IMR-90 (cell line): Measurements from ENCODE around the gene TCERG1L.

ENCODE experiments used
- CEBPB ChIP-seq: IDR thresholded peaks from 2 replicates; pipeline ENCODE4 v1.6.1; 2012; ENCODE audit warnings: low read depth, low read length, improper control_type of control experiment
- CHD1 ChIP-seq: IDR thresholded peaks from 2 replicates; pipeline ENCODE4 v1.6.1; 2012; ENCODE audit warnings: low read depth, low read length, improper control_type of control experiment
- MAFK ChIP-seq: IDR thresholded peaks from 2 replicates; pipeline ENCODE4 v1.6.1; 2012; ENCODE audit warnings: low read depth, low read length, improper control_type of control experiment
- MXI1 ChIP-seq: IDR thresholded peaks from 2 replicates; pipeline ENCODE4 v1.6.1; 2012; ENCODE audit warnings: low read depth, mild to moderate bottlenecking, low read length, moderate library complexity, borderline replicate concordance
- NFE2L2 ChIP-seq: fragments of 150-350 bp; IDR thresholded peaks from 2 replicates; pipeline ENCODE4 v1.6.1; 2016; ENCODE audit warnings: low read depth, mild to moderate bottlenecking, low read length
- POLR2A ChIP-seq: IDR thresholded peaks from 2 replicates; pipeline ENCODE4 v1.6.1; 2012; ENCODE audit warnings: mild to moderate bottlenecking, low read depth, low read length
- RAD21 ChIP-seq: IDR thresholded peaks from 2 replicates; pipeline ENCODE4 v1.6.1; 2012; ENCODE audit warnings: low read length, improper control_type of control experiment
- RCOR1 ChIP-seq: IDR thresholded peaks from 2 replicates; pipeline ENCODE4 v1.6.1; 2012; ENCODE audit warnings: mild to moderate bottlenecking, low read length, improper control_type of control experiment; ENCODE audit not compliant: insufficient replicate concordance
- RFX5 ChIP-seq: IDR thresholded peaks from 2 replicates; pipeline ENCODE4 v1.8.0; 2012; ENCODE audit warnings: low read depth, mild to moderate bottlenecking, low read length, moderate library complexity
- SMC3 ChIP-seq: fragments of 150-350 bp; IDR thresholded peaks from 2 replicates; pipeline ENCODE4 v1.6.1; 2016; ENCODE audit warnings: low read depth, mild to moderate bottlenecking, antibody characterized with exemption, low read length, moderate library complexity
- TF ChIP-seq, protein P1 (sequence below): conservative IDR thresholded peaks from 2 replicates; pipeline ENCODE4 v1.5.1; 2012; ENCODE audit warnings: mild to moderate bottlenecking, low read depth, low read length, improper control_type of control experiment

DNA sequence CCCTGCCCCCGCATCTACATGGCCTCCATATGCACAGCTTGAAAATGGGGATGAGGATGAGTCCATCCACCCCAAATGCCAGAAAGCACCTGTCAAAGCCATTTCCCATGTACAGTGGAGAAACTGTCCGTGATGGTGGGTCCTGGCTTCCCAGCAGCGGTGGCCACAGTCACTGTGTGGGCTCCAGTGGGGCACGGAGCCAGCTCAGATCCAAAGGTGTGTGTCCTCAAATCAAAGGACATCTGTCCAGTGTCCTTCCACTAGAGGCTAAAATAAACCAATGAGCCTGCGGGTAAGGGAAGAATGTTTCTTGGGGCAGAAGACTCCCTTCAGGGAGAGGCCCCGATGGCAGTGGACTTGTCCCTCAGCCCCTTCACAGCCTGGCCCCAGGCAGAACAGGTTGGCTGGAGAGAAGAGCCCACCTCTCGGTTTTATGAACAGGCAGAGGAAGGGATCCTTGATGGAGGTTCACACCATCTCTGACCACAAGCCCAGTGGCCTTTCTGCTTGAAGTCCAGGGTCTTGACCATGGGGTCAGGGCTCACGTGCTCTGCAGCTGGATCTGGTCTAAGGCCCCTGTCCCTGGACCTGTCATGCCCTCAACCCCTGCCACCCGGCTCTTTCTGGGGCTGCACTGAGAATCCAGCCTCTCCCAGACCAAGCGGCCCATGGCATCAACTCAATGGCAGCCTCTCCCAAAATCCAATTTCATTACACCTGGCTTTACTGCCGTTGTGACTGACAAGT, 106.9 kb downstream of the TCERG1L start:
- TF ChIP-seq RCOR1 (no peak), POLR2A (no peak), RAD21 (no peak), RFX5 (no peak), SMC3 (no peak), NFE2L2 (no peak), CEBPB (no peak), MAFK (no peak), MXI1 (no peak), CHD1 (no peak)
- TF ChIP-seq, protein P1, sequence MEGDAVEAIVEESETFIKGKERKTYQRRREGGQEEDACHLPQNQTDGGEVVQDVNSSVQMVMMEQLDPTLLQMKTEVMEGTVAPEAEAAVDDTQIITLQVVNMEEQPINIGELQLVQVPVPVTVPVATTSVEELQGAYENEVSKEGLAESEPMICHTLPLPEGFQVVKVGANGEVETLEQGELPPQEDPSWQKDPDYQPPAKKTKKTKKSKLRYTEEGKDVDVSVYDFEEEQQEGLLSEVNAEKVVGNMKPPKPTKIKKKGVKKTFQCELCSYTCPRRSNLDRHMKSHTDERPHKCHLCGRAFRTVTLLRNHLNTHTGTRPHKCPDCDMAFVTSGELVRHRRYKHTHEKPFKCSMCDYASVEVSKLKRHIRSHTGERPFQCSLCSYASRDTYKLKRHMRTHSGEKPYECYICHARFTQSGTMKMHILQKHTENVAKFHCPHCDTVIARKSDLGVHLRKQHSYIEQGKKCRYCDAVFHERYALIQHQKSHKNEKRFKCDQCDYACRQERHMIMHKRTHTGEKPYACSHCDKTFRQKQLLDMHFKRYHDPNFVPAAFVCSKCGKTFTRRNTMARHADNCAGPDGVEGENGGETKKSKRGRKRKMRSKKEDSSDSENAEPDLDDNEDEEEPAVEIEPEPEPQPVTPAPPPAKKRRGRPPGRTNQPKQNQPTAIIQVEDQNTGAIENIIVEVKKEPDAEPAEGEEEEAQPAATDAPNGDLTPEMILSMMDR, result no peak
